ENCODE results near the gene MAMDC2. TPM values are rescaled to one million over a fixed set of nuclear protein-coding genes. Genes with fewer than 3 reads are reported as not detected.

Gene MAMDC2
- total and polyA plus RNA-seq, 5 donors from 2014 or later: 0.10 TPM; not detected in 4

GRCh38 chr9:70121818-70122436 is 78.3 kb downstream of the MAMDC2 start:
- Mint-ChIP-seq H3K4me1 (no peaks in the 10 kb centered on the region), H3K9me3 (peaks cover 0 to 4% (median 0%) of the 10 kb centered on the region in 7 donors), H3K36me3 (no peaks in the 10 kb centered on the region), H3K27me3 (peaks cover 6% of the 10 kb centered on the region), H3K4me3 (no peak overlapping the region), H3K27ac (no peak overlapping the region)
- no peak overlapping the region for H3K27ac ChIP-seq (ENCODE audit: insufficient read depth, low read length, poor library complexity, severe bottlenecking)
- no peaks in the 10 kb centered on the region for H3K36me3 ChIP-seq (ENCODE audit: control insufficient read depth, insufficient read depth, low read length)
- no peak overlapping the region for H3K4me3 ChIP-seq (ENCODE audit: low read depth, low read length)
- peaks cover 4% of the 10 kb centered on the region for H3K27me3 ChIP-seq (ENCODE audit: control insufficient read depth, insufficient read depth, low read length)
- ATAC-seq (ENCODE audit: low read depth in 2 of 2) (no peak), DNase-seq (no peak)
- H3K4me1 ChIP-seq (ENCODE audit: control insufficient read depth, insufficient read depth, low read length, poor library complexity, severe bottlenecking): no peaks in the 10 kb centered on the region
- H3K9me3 ChIP-seq (ENCODE audit: control insufficient read depth in 2 of 2, low read length in 2 of 2): no peaks in the 10 kb centered on the region

- Histone ChIP-seq H3K27me3 (ENCODE audit: control insufficient read depth, insufficient read depth, low read length) (peaks cover 4% of the 10 kb centered on the region), H3K36me3 (ENCODE audit: control insufficient read depth, insufficient read depth, low read length) (no peaks in the 10 kb centered on the region), H3K4me3 (ENCODE audit: low read depth, low read length) (no peak overlapping the region), H3K4me1 (ENCODE audit: control insufficient read depth, insufficient read depth, low read length, poor library complexity, severe bottlenecking) (no peaks in the 10 kb centered on the region), H3K9me3 (ENCODE audit: control insufficient read depth in 2 of 2, low read length in 2 of 2) (no peaks in the 10 kb centered on the region), H3K27ac (ENCODE audit: insufficient read depth, low read length, poor library complexity, severe bottlenecking) (no peak overlapping the region)
- Mint-ChIP-seq H3K27ac (no peak overlapping the region), H3K27me3 (peaks cover 6% of the 10 kb centered on the region), H3K4me1 (no peaks in the 10 kb centered on the region), H3K4me3 (no peak overlapping the region), H3K9me3 (peaks cover 0 to 4% (median 0%) of the 10 kb centered on the region in 7 donors), H3K36me3 (no peaks in the 10 kb centered on the region)
- no peak for ATAC-seq (ENCODE audit: low read depth in 2 of 2)
- no peak for DNase-seq
Observed at GRCh38 chr9:70123695-70124094, 80.0 kb downstream of the MAMDC2 start.

GRCh38 chr9:70125621-70126263 is 82.1 kb downstream of the MAMDC2 start:
- Mint-ChIP-seq H3K4me1 (no peaks in the 10 kb centered on the region), H3K27ac (no peak overlapping the region), H3K36me3 (no peaks in the 10 kb centered on the region), H3K4me3 (no peak overlapping the region), H3K9me3 (peaks cover 0 to 4% (median 0%) of the 10 kb centered on the region in 7 donors), H3K27me3 (peaks cover 6% of the 10 kb centered on the region)
- no peaks in the 10 kb centered on the region for H3K36me3 ChIP-seq (ENCODE audit: control insufficient read depth, insufficient read depth, low read length)
- DNase-seq (no peak), ATAC-seq (ENCODE audit: low read depth in 2 of 2) (no peak)
- no peaks in the 10 kb centered on the region for H3K9me3 ChIP-seq (ENCODE audit: control insufficient read depth in 2 of 2, low read length in 2 of 2)
- H3K27ac ChIP-seq (ENCODE audit: insufficient read depth, low read length, poor library complexity, severe bottlenecking): no peak overlapping the region
- H3K27me3 ChIP-seq (ENCODE audit: control insufficient read depth, insufficient read depth, low read length): no peaks in the 10 kb centered on the region
- H3K4me1 ChIP-seq (ENCODE audit: control insufficient read depth, insufficient read depth, low read length, poor library complexity, severe bottlenecking): no peaks in the 10 kb centered on the region
- no peak overlapping the region for H3K4me3 ChIP-seq (ENCODE audit: low read depth, low read length)

- H3K27ac ChIP-seq (ENCODE audit: insufficient read depth, low read length, poor library complexity, severe bottlenecking): no peak overlapping the region
- Mint-ChIP-seq H3K27ac (no peak overlapping the region), H3K4me1 (no peaks in the 10 kb centered on the region), H3K4me3 (peak overlapping the region in 1 of 4 donors; percentile 12), H3K36me3 (no peaks in the 10 kb centered on the region), H3K9me3 (peaks cover 0 to 4% (median 0%) of the 10 kb centered on the region in 7 donors), H3K27me3 (peaks cover 6% of the 10 kb centered on the region)
- no peaks in the 10 kb centered on the region for H3K36me3 ChIP-seq (ENCODE audit: control insufficient read depth, insufficient read depth, low read length)
- H3K4me1 ChIP-seq (ENCODE audit: control insufficient read depth, insufficient read depth, low read length, poor library complexity, severe bottlenecking): no peaks in the 10 kb centered on the region
- H3K27me3 ChIP-seq (ENCODE audit: control insufficient read depth, insufficient read depth, low read length): no peaks in the 10 kb centered on the region
- no peak overlapping the region for H3K4me3 ChIP-seq (ENCODE audit: low read depth, low read length)
- ATAC-seq (ENCODE audit: low read depth in 2 of 2) (no peak), DNase-seq (no peak)
- no peaks in the 10 kb centered on the region for H3K9me3 ChIP-seq (ENCODE audit: control insufficient read depth in 2 of 2, low read length in 2 of 2)
Observed at GRCh38 chr9:70127036-70127435, 83.4 kb downstream of the MAMDC2 start.

GRCh38 chr9:70127540-70128416 is 84.1 kb downstream of the MAMDC2 start:
- H3K27ac ChIP-seq (ENCODE audit: insufficient read depth, low read length, poor library complexity, severe bottlenecking): no peak overlapping the region
- no peaks in the 10 kb centered on the region for H3K9me3 ChIP-seq (ENCODE audit: control insufficient read depth in 2 of 2, low read length in 2 of 2)
- H3K9me3 Mint-ChIP-seq: peaks cover 0 to 4% (median 0%) of the 10 kb centered on the region in 7 donors
- H3K36me3 Mint-ChIP-seq: no peaks in the 10 kb centered on the region
- no peaks in the 10 kb centered on the region for H3K4me1 ChIP-seq (ENCODE audit: control insufficient read depth, insufficient read depth, low read length, poor library complexity, severe bottlenecking)
- no peaks in the 10 kb centered on the region for H3K4me1 Mint-ChIP-seq
- H3K27me3 Mint-ChIP-seq: peaks cover 6% of the 10 kb centered on the region
- DNase-seq (no peak), ATAC-seq (ENCODE audit: low read depth in 2 of 2) (no peak)
- H3K27ac Mint-ChIP-seq: no peak overlapping the region
- H3K4me3 ChIP-seq (ENCODE audit: low read depth, low read length): no peak overlapping the region
- peak overlapping the region in 1 of 4 donors; percentile 12 for H3K4me3 Mint-ChIP-seq
- no peaks in the 10 kb centered on the region for H3K27me3 ChIP-seq (ENCODE audit: control insufficient read depth, insufficient read depth, low read length)
- H3K36me3 ChIP-seq (ENCODE audit: control insufficient read depth, insufficient read depth, low read length): no peaks in the 10 kb centered on the region

- H3K4me1 Mint-ChIP-seq: no peaks in the 10 kb centered on the region
Observed at GRCh38 chr9:70130266-70130665, 86.6 kb downstream of the MAMDC2 start.

GRCh38 chr9:70131296-70131695 is 87.6 kb downstream of the MAMDC2 start:
- H3K27ac ChIP-seq (ENCODE audit: insufficient read depth, low read length, poor library complexity, severe bottlenecking): no peak overlapping the region
- Mint-ChIP-seq H3K4me3 (no peak overlapping the region), H3K27ac (no peak overlapping the region), H3K36me3 (no peaks in the 10 kb centered on the region), H3K27me3 (peaks cover under 1% of the 10 kb centered on the region), H3K4me1 (no peaks in the 10 kb centered on the region), H3K9me3 (no peaks in the 10 kb centered on the region)
- no peak for DNase-seq
- no peaks in the 10 kb centered on the region for H3K36me3 ChIP-seq (ENCODE audit: control insufficient read depth, insufficient read depth, low read length)
- no peak for ATAC-seq (ENCODE audit: low read depth in 2 of 2)
- H3K4me1 ChIP-seq (ENCODE audit: control insufficient read depth, insufficient read depth, low read length, poor library complexity, severe bottlenecking): no peaks in the 10 kb centered on the region
- H3K27me3 ChIP-seq (ENCODE audit: control insufficient read depth, insufficient read depth, low read length): no peaks in the 10 kb centered on the region
- H3K4me3 ChIP-seq (ENCODE audit: low read depth, low read length): no peak overlapping the region
- H3K9me3 ChIP-seq (ENCODE audit: control insufficient read depth in 2 of 2, low read length in 2 of 2): no peaks in the 10 kb centered on the region

More at GRCh38 chr9:70130266-70130665, 86.6 kb downstream of the MAMDC2 start:
- no peaks in the 10 kb centered on the region for H3K9me3 ChIP-seq (ENCODE audit: control insufficient read depth in 2 of 2, low read length in 2 of 2)
- Mint-ChIP-seq H3K27ac (no peak overlapping the region), H3K4me3 (no peak overlapping the region), H3K27me3 (peaks cover 6% of the 10 kb centered on the region), H3K9me3 (no peaks in the 10 kb centered on the region), H3K36me3 (no peaks in the 10 kb centered on the region)
- H3K27me3 ChIP-seq (ENCODE audit: control insufficient read depth, insufficient read depth, low read length): no peaks in the 10 kb centered on the region
- no peaks in the 10 kb centered on the region for H3K36me3 ChIP-seq (ENCODE audit: control insufficient read depth, insufficient read depth, low read length)
- no peak overlapping the region for H3K27ac ChIP-seq (ENCODE audit: insufficient read depth, low read length, poor library complexity, severe bottlenecking)
- no peak overlapping the region for H3K4me3 ChIP-seq (ENCODE audit: low read depth, low read length)
- no peaks in the 10 kb centered on the region for H3K4me1 ChIP-seq (ENCODE audit: control insufficient read depth, insufficient read depth, low read length, poor library complexity, severe bottlenecking)
- ATAC-seq (ENCODE audit: low read depth in 2 of 2) (no peak), DNase-seq (no peak)
